ENCODE data around the gene RNF13. TPM values are rescaled to one million over a fixed set of nuclear protein-coding genes. Genes with fewer than 3 reads are reported as not detected.

Gene RNF13
- total RNA-seq, 2 experiments from 2014 or later, result 39.1 to 44.1 TPM

- Mint-ChIP-seq H3K36me3 (ENCODE audit: low read depth) (no peaks in the 10 kb centered on the region), H3K27ac (no peak overlapping the region), H3K27me3 (peaks cover 52% of the 10 kb centered on the region), H3K9me3 (no peaks in the 10 kb centered on the region), H3K4me3 (no peak overlapping the region), H3K4me1 (ENCODE audit: low read depth) (no peaks in the 10 kb centered on the region)
- Histone ChIP-seq H3K4me3 (ENCODE audit: low read length) (no peak overlapping the region), H3K36me3 (ENCODE audit: insufficient read depth, low read length) (no peaks in the 10 kb centered on the region), H3K27ac (ENCODE audit: low read depth in 1 of 2, low read length in 2 of 2) (no peak overlapping the region), H3K27me3 (ENCODE audit: control insufficient read depth in 1 of 2, insufficient read depth in 2 of 2, low read length in 2 of 2) (peaks cover 9 to 28% of the 10 kb centered on the region in 2 experiments), H3K4me1 (ENCODE audit: insufficient read depth, low read length) (no peaks in the 10 kb centered on the region), H3K9me3 (ENCODE audit: control insufficient read depth in 1 of 2, insufficient read depth in 1 of 2, low read length in 2 of 2) (no peaks in the 10 kb centered on the region)
- DNase-seq, result no peak
- intact Hi-C loops (cut with DNase I, micrococcal nuclease), result no loop called here
- ATAC-seq (ENCODE audit: poor library complexity), result no peak
- CTCF ChIA-PET, result no interaction called here
- POLR2A ChIA-PET, result no interaction called here
- TF ChIP-seq, protein P1, sequence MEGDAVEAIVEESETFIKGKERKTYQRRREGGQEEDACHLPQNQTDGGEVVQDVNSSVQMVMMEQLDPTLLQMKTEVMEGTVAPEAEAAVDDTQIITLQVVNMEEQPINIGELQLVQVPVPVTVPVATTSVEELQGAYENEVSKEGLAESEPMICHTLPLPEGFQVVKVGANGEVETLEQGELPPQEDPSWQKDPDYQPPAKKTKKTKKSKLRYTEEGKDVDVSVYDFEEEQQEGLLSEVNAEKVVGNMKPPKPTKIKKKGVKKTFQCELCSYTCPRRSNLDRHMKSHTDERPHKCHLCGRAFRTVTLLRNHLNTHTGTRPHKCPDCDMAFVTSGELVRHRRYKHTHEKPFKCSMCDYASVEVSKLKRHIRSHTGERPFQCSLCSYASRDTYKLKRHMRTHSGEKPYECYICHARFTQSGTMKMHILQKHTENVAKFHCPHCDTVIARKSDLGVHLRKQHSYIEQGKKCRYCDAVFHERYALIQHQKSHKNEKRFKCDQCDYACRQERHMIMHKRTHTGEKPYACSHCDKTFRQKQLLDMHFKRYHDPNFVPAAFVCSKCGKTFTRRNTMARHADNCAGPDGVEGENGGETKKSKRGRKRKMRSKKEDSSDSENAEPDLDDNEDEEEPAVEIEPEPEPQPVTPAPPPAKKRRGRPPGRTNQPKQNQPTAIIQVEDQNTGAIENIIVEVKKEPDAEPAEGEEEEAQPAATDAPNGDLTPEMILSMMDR (IDR thresholded peaks at IDR 0.05), result no peak
These were observed 22.7 kb upstream of the RNF13 start for GRCh38 chr3:149790268-149790667.

GRCh38 chr3:149790698-149791097 lies 22.3 kb upstream of the RNF13 start:
- H3K4me3 Mint-ChIP-seq, result no peak overlapping the region
- ChIA-PET CTCF (no interaction called here), POLR2A (no interaction called here)
- ATAC-seq (ENCODE audit: poor library complexity) (no peak), DNase-seq (no peak)
- H3K4me3 ChIP-seq (ENCODE audit: low read length), result no peak overlapping the region
- H3K27me3 Mint-ChIP-seq, result peaks cover 52% of the 10 kb centered on the region
- H3K9me3 Mint-ChIP-seq, result no peaks in the 10 kb centered on the region
- peaks cover 9 to 28% of the 10 kb centered on the region in 2 experiments for H3K27me3 ChIP-seq (ENCODE audit: control insufficient read depth in 1 of 2, insufficient read depth in 2 of 2, low read length in 2 of 2)
- no peaks in the 10 kb centered on the region for H3K4me1 ChIP-seq (ENCODE audit: insufficient read depth, low read length)
- H3K27ac Mint-ChIP-seq, result no peak overlapping the region
- H3K27ac ChIP-seq (ENCODE audit: low read depth in 1 of 2, low read length in 2 of 2), result no peak overlapping the region
- TF ChIP-seq, protein P1 (IDR thresholded peaks at IDR 0.05), result no peak
- no peaks in the 10 kb centered on the region for H3K4me1 Mint-ChIP-seq (ENCODE audit: low read depth)
- no peaks in the 10 kb centered on the region for H3K36me3 ChIP-seq (ENCODE audit: insufficient read depth, low read length)
- intact Hi-C loops (cut with DNase I, micrococcal nuclease), result no loop called here
- no peaks in the 10 kb centered on the region for H3K9me3 ChIP-seq (ENCODE audit: control insufficient read depth in 1 of 2, insufficient read depth in 1 of 2, low read length in 2 of 2)
- no peaks in the 10 kb centered on the region for H3K36me3 Mint-ChIP-seq (ENCODE audit: low read depth)

DNA sequence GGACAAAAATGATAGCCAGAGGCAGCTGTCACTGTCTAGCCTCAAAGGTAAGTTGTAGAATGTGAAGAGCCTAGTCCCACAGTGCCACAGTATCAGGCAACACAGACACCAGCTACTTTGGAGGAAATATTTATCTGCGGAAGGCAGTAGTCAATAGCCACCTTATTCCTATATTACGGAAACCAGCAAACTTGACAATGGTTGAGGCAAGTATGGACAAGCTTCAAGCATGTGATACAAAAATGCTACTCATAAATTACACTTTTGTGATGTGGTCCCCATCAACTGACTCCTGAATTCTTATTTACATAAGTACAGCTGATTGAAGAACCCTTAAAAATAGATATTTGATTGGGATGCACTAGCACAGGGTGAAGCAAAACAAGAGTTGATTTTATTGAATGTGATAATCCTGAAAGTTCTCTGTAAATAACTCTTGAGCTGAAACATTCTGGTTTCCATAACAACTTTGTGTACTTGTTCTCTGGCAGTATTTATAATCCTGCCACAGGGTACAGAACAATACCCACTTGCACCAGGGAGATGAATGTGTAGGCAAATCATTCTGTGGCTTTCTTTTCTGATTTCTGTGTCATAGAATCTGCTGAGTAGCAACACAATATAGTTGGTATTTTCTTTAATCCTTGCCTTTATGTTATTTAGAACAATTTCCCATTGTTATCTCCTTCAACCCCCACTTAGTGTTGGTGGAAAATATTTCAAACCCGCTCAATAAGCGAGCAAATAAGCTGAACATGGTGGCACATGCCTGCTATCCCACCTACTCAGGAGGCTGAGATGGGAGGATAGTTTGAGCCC lies 20.4 kb upstream of the RNF13 start, which contains the start of gene ANKUB1:
Gene ANKUB1 (minus strand): TSS at position 103 of the 819 bp plus-strand sequence. CDS start 188 bp downstream, outside the sequence.
- ATAC-seq (ENCODE audit: poor library complexity) (no peak), DNase-seq (no peak)
- Mint-ChIP-seq H3K4me3 (no peak within 1 kb of the TSS), H3K27me3 (peaks cover 51% of the 10 kb centered on the region), H3K4me1 (ENCODE audit: low read depth) (no peaks in the 10 kb centered on the region), H3K9me3 (no peaks in the 10 kb centered on the region), H3K36me3 (ENCODE audit: low read depth) (no peaks in the 10 kb centered on the region), H3K27ac (no peak within 1 kb of the TSS)
- TF ChIP-seq, protein P1 (IDR thresholded peaks at IDR 0.05), result no peak
- H3K4me3 ChIP-seq (ENCODE audit: low read length), result no peak within 1 kb of the TSS
- H3K27me3 ChIP-seq (ENCODE audit: control insufficient read depth in 1 of 2, insufficient read depth in 2 of 2, low read length in 2 of 2), result peaks cover 9 to 28% of the 10 kb centered on the region in 2 experiments
- CTCF ChIA-PET, result no interaction called here
- intact Hi-C loops (cut with DNase I, micrococcal nuclease), result no loop called here
- POLR2A ChIA-PET, result no interaction called here
- H3K4me1 ChIP-seq (ENCODE audit: insufficient read depth, low read length), result no peaks in the 10 kb centered on the region
- H3K27ac ChIP-seq (ENCODE audit: low read depth in 1 of 2, low read length in 2 of 2), result no peak within 1 kb of the TSS
- H3K36me3 ChIP-seq (ENCODE audit: insufficient read depth, low read length), result no peaks in the 10 kb centered on the region
- H3K9me3 ChIP-seq (ENCODE audit: control insufficient read depth in 1 of 2, insufficient read depth in 1 of 2, low read length in 2 of 2), result no peaks in the 10 kb centered on the region

All from CD4-positive, alpha-beta T cell (primary cell).